Measurements from ENCODE around the gene EIF2S3B. TPM values are rescaled to one million over a fixed set of nuclear protein-coding genes. Genes with fewer than 3 reads are reported as not detected.

EIF2S3B gene
- total RNA-seq, 1 experiment from 2014 or later: 0.55 TPM

- TF ChIP-seq ATF6 (CRISPR knock-in tag; IDR thresholded peaks at IDR 0.05) (no peak), ZNF232 (CRISPR knock-in tag; IDR thresholded peaks at IDR 0.05) (no peak), NR3C1 (CRISPR knock-in tag; conservative IDR thresholded peaks at IDR 0.05; ENCODE audit: low read depth) (no peak), RORB (CRISPR knock-in tag; IDR thresholded peaks at IDR 0.05) (no peak), CTCF (IDR thresholded peaks at IDR 0.05) (no peak), FOXJ3 (CRISPR knock-in tag; IDR thresholded peaks at IDR 0.05; ENCODE audit: borderline replicate concordance) (no peak), GTF2I (CRISPR knock-in tag; conservative IDR thresholded peaks at IDR 0.05) (no peak)
These were observed 48.6 kb downstream of the EIF2S3B start (continued) for GRCh38 chr12:10554228-10554755.

GRCh38 chr12:10554756-10555481 lies 49.2 kb downstream of the EIF2S3B start:
- ChIA-PET CTCF (no interaction called here), POLR2A (no interaction called here)
- Mint-ChIP-seq H3K36me3 (peaks cover 3% of the 10 kb centered on the region; the same call in 1 of the 2 replicates), H3K27ac (peak overlapping the region; percentile 67; the same call in 1 of the 2 replicates), H3K4me1 (peaks cover 20% of the 10 kb centered on the region), H3K27me3 (ENCODE audit: low read depth) (no peaks in the 10 kb centered on the region), H3K4me3 (no peak overlapping the region), H3K9me3 (peaks cover 17% of the 10 kb centered on the region)
- DNase-seq (ENCODE audit: low spot score) (no peak), ATAC-seq (no peak)
- TF ChIP-seq ATF6 (CRISPR knock-in tag; IDR thresholded peaks at IDR 0.05) (no peak), ZBTB43 (CRISPR knock-in tag; IDR thresholded peaks at IDR 0.05) (no peak), CREB1 (CRISPR knock-in tag; IDR thresholded peaks at IDR 0.05) (no peak), USF1 (CRISPR knock-in tag; IDR thresholded peaks at IDR 0.05) (no peak), ELF4 (CRISPR knock-in tag; IDR thresholded peaks at IDR 0.05; ENCODE audit: low read depth) (no peak), ESRRA (CRISPR knock-in tag; IDR thresholded peaks at IDR 0.05; ENCODE audit: borderline replicate concordance) (no peak), NR1H2 (CRISPR knock-in tag; IDR thresholded peaks at IDR 0.05) (no peak), HMGXB4 (CRISPR knock-in tag; IDR thresholded peaks at IDR 0.05) (no peak), KAT7 (CRISPR knock-in tag; IDR thresholded peaks at IDR 0.05; ENCODE audit: borderline replicate concordance) (no peak), GABPB1 (CRISPR knock-in tag; IDR thresholded peaks at IDR 0.05) (no peak)

Data from WTC11 (cell line).